GM18511 (cell line): ENCODE results near the gene VLDLR.

Experiments used
- ATAC-seq: cut with Tn5 transposase; IDR thresholded peaks from one replicate; pipeline ENCODE4 v1.9.1; 2021; ENCODE audit warnings: mild to moderate bottlenecking, moderate library complexity; ENCODE audit not compliant: unreplicated experiment

VLDLR gene

DNA sequence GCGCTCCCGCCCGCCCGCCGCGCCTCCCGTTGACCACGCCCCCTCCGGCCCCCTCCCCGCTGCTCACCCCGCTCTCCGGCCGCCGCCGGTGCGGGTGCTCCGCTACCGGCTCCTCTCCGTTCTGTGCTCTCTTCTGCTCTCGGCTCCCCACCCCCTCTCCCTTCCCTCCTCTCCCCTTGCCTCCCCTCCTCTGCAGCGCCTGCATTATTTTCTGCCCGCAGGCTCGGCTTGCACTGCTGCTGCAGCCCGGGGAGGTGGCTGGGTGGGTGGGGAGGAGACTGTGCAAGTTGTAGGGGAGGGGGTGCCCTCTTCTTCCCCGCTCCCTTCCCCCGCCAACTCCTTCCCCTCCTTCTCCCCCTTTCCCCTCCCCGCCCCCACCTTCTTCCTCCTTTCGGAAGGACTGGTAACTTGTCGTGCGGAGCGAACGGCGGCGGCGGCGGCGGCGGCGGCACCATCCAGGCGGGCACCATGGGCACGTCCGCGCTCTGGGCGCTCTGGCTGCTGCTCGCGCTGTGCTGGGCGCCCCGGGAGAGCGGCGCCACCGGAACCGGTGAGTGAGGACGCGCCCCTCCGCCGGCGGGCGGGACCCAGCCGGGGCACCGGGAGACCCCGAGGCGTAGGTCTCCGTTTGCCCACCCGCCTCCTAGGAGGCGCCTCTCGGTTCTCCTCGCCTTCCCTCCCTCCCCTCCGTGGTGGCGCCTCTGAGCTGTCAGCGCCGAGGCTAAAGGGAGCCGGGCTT, at the start of gene VLDLR:
VLDLR (plus strand) TSS at position 66 of the 739 bp plus-strand sequence; CDS start at position 469, 403 bp downstream.
- peak; percentile 44 for ATAC-seq

DNA sequence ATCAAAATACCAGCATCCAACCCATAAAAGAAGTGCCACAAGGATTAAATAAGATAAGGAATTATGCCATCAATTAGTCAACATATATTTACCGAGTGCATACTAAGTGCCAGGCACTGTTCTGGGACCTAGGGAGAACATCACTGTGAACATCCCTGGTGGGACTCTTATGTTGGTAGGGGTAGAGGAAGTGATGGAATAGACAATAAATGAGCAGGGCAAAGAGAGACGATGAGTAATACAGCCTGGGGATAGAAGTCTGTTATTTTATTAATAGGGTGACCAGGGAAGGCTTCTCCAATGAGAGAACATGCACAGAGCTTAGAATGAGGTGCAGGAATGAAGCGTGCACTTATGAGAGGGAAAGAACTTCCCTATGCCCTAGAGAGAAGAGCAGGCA, 47.4 kb upstream of the VLDLR start:
- ATAC-seq, result no peak

DNA sequence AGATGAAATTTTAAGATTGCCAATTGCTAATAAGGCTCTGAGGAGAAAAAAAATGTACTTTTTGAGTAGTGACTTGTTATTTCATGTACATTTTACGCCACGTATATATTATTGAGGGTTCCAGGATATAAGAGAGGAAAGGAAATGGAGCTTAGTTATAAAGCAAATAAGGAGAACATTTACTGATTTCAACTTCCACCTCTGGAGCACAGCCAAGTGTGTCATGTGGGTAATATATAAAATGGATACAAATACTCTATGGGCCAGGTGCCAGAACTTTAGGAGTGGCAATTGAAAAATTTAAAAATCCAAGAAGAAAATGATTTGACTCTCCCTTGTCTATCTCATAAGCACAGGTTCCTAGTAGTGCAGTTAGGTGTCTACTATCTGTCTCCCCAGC, 45.0 kb upstream of the VLDLR start:
- ATAC-seq, result no peak

DNA sequence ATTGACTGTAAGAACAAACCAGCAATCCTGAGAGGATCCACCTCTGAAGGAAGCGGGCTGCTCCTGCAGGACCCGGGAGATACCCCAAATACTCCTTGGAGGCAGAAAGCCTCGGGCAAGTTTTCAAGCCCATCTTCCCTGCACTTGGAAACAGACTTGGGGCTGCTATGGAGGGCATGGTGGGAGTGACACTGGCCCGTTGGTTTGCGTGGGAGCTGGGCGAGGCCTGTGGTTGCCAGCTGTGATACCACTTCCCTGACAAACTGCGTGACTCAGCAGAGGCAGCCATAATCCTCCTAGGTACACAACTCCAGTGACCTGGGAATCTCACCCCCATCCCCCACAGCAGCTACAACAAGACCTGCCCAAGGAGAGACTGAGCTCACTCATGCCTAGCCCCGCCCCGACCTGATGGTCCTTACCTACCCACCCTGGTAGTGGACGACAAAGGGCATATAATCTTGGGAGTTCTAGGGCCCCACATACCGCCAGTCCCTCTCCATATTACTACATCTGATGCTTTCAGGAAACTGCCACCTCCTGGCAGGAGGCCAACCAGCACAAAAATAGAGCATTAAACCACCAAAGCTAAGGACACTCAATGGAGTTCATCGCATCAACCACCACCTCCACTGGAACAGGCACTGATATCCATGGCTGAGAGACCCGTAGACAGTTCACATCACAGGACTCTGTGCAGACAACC, 38.1 kb upstream of the VLDLR start:
- no peak for ATAC-seq

DNA sequence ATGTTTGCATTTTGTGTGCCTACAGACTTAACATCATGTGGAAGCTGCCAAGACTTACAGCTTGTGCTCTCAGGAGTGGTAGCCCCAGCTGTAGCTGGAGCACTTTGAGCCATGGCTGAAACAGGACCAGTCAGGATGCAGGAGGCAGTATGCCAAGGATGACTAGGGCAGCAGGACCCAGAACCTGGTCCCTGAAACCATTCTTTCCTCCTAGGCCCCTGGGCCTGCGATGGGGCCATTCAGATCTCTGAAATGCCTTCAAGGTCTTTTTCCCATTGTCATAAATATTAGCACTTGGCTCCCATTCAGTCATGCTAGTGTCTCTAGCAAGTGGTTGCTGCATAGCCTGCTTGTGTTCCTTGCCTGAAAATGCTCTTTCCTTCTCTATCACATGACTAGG, 29.6 kb upstream of the VLDLR start:
- no peak for ATAC-seq

DNA sequence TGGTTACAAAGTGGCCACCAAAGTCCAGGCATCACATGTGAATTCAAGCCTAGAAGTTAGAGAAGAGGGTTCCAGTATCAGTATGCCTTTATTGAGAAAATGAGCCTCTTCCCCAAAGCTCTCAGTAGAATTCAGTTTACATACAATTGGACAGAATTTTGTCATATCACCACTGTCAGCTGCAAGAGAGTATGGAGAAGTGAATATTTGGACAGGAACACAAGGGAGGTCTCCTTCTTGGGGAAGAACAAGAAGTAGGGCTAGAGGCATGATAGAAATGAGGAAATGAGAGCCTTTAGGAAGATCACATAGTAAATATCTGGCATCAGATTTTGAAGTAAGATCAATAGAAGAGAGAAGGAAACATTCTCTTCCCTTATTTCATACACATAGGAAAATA, 27.8 kb upstream of the VLDLR start:
- ATAC-seq, result no peak

DNA sequence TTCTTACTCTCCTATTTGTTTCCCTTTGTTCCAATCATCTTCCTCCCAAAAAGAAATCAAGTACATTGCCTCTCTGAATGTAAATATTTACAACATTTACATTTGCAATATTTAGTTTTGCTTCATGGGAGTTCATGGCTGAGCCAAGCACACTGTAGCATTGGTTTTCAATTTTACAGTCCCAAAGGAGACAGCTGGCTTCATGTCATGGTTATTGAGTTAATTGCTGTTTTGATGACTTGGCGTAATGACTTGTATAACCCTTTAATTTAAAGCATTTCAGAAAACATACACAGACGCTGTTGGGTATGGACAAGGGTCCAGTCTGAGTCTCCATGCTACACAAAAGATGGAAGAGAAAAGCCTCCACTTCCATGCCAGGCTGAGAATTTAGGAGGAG, 25.6 kb upstream of the VLDLR start:
- no peak for ATAC-seq

DNA sequence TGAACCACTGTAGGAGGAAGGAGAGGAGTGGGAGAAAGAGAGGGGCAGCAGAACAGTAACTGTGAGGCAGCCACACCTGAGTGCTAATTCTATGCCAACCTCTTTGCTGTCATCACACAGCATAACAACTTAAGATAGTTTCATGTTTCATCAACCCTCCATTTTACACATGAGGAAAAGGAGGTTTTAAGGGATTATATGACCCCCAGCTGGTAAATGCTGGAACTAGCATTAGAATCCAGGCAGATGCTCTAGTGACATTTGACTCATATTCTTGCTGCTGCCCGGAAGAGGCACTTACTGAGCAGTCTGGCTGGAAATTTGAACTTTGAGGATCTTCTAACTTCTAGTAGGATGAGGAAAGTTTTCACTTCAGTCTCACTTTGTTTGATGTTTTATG, 24.1 kb upstream of the VLDLR start:
- ATAC-seq, result no peak

DNA sequence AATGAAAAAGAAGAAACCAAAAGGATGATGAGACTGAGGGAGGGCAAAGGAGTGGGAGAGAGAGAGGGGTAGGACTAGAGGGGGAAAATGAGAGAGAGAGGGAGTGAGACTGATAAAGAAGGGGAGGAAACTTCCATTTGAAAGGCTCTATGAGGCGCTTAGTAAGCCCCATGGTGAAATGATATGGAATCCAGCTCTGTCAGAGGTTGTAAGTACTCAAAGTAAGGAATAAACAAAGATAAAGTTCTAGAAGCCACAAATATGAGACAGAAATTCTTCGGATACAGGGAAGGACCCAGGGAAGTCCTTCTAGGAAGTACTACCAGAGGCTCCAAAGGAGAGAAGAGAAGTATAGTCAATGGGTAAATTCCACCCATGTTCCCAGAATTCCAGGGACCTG, 21.7 kb upstream of the VLDLR start:
- ATAC-seq, result no peak

DNA sequence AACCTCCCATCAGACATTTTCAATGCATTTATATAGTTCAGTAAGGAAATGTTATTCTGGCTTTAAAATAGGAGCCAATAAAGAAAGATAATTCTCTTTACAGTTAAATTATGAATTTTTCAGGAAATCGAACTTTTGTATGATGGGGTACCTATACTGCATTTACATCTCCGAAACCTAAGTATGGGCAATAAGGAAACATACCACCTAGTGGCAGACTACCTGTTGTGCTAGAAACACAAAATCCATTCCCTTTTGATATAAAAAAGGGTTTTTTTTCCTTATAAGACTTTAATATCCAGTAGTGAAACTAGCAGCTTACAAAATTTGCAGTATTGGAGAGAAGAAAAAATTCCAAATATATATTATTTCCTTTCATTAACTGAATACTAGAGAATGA, 21.3 kb upstream of the VLDLR start:
- ATAC-seq, result no peak

DNA sequence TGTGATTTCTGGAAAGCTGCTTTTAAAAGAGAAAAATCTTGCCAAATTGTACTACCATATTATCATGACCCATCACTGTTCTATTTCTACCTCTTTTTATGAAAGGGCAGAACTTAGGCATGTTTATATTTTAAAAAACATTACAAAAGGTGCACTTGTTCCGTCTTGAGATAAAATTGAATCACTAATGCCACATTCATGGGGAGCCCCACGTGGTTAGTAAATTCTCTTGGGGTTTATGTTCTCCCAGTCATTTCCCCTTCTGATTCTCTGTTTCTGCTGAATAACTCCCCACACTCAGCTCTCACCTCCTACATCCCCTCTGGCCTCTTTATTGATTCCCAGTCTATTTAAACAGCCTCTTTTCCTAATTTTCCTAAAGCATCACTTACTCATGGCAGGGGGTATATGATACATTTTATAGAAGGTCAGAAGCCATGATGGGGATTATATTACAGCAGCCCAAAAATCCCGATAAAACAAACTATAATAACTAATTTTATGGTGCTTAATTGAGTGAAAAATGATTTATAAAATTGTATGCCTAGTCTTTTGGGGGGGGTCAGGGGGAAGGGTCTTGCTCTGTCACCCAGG, 19.7 kb upstream of the VLDLR start:
- ATAC-seq, result peak; percentile 64

DNA sequence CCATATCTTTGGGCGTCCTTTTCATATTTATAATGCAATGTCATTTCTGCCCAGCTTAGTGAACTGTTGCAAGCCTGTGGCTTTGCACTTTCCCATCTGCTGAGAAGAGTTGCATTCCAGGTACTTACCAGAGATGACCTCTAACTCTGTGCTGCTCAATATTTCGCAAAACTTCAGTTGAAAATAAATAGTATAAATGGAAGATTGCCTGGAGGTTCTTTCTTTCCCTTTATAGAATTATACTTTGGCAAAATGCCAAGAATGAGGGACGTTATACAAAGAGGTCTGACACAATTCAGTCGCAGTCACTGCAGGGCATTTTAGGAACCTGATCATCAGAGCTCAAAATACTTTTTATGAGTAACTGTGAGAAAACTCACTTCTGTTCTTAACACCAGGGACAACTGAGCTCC, 18.9 kb upstream of the VLDLR start:
- peak; percentile 60 for ATAC-seq

DNA sequence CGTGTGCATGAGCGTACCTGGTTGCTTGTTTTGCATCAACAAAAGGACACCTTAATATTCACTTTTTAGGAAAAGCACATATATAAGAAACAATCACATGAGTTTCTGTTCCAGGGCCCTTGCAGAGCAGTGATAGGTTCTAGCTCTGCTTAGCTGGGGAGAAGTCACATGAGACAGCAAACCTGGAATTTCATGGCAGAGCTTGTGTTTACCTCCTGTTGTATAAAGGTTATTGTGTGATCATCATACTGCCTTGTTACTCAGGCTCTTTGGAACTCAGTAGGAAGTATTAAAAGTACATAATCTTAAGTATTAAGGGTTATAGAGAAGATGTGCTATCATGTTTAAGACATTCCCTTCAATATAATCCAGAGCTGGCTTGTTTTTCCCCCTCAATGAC, 18.0 kb upstream of the VLDLR start:
- ATAC-seq, result no peak

DNA sequence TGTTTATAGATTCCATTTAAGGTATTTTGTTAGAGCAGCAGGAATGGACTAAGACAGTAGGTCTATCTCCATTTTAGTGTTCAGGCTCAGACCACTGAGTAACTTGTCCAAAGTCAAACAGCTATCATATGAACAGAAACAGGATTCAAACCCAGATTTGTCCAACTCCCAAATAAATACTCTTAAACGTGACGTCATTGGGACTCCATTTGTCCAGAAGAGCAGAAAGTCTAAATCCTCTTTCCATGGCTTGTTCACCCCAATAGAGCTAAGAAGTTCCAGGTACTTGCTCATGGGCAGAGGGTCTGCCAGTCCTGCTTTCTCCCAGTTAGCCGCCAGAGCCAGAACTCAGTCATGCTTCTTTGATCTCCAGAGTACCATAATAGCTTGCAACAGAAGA, 16.3 kb upstream of the VLDLR start:
- ATAC-seq, result no peak

DNA sequence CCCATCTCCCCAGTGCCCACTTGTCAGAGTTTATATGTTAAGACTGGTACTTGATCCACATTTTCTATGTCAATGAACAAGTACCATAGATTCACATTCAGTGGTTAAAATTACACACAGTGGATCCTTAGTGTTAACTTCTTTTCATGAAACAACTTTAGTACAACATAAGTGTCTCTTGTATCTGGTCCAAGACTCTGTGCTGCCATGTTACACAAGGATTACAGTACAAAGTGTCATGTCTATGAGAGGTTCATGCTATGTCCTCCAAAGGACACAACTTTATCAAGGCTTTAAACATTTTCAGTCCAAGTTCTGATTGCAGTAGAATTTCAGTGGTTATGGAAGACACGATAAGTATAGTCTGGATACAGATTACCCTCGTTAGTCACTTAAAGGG, 13.3 kb upstream of the VLDLR start:
- no peak for ATAC-seq

DNA sequence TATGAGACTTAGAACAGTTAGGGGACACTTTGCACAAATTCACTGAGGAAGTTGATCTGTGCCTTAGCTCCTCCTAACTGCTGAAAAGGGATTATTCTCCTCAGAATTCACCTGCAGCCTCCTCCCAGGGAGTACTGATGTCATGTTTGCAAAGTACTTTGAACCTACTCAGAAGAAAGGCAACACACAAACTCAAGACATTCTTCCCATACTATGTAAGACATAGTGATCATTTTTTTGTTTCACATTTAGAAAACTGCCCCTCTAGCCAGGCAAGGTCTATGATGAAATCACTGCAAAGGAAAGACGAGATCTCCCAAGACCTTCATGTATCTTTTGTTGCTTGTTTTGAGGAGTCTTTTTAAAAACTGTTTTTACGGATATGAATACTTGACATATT, 10.6 kb upstream of the VLDLR start:
- no peak for ATAC-seq

DNA sequence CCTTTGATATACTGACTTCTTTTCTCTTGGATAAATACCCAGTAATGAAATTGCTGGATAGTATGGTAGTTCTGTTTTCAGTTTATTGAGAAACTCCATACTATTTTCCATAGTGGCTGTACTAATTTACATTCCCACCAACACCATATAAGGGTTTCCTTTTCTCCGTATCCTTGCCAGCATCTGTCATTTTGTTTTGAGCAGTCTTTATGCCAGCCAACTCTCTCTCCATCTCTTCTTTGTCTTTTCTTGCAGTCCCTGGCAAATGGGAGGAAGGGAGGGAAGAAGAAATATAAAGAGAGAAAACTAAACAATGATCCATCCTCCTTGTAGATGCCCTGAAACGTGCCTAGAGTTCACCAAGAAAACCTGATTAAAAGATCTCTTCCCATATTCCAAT, 9.6 kb upstream of the VLDLR start:
- no peak for ATAC-seq

DNA sequence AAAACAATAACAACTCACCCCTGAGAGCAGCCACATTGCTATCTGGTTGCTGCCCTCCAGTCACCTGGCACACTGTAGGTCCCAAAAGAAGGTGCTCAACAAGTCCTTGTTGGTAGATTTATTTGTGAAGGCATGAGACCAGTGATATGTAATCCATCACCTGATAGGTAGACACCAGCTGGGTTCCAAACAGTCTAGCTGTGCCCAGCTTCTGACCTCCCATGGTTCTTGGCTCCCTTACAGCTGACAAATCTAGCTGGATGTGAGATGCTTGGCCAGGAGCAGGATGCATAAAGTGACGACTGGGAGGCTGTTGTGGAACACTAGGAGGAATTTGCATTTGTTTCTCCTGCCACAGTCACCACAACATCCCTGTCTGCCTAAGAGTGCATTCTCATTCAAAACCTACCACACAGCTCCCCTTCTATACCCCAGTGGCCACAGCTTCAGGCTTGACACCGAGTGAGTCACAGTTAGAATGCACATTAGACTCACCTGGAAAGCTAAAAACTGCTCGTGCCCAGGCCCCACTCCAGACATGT, 7.8 kb upstream of the VLDLR start:
- no peak for ATAC-seq

DNA sequence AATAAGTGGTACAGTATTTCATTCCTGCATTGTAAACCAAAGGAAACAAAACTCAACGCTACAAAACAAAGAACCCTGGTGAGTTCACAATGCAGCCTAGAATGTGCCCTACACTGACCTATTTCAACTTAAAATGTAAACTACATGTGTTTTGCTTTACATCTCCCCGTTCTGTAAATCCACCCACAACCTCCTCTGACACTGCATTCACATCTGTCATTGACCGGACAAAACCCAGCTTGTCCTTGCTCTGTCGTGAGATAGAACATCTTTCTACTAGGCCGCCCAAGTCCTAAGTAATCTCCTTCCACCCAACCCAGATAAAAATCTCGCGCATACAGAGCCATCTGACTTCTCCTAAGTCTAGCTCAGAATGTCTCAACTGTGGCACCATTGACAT, 6.1 kb upstream of the VLDLR start:
- no peak for ATAC-seq

DNA sequence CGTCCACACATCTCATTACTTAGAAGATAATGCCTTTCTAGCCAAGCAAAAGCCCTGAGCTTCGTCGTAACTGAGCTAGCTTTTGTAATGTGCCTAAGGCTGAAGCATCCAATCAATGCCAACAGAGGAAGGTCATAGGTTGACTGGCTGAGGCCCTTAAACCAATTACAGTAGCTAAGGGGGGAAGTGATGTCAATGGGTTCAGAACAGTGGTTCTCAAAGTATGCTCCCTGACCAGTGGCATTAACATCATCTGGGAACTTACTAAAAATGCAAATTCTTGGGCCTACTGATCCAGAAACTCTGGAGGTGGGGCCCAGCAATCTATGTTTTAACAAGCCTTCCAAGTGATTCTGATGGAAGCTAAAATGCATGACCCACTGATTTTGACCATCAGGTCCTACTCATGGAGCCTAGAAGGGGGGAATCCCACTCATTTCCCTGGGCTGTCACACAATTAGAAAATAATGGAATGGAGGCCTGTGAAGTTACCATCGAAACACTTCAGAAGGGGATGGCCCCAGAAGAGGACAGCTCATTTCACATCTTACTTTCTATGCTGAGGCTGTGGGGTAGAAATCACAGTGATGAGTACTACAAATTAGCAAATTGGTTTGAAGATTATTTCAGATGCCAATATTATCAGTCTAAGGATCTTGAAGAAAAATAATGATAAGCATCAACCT, 4.8 kb upstream of the VLDLR start:
- ATAC-seq, result peak; percentile 22

DNA sequence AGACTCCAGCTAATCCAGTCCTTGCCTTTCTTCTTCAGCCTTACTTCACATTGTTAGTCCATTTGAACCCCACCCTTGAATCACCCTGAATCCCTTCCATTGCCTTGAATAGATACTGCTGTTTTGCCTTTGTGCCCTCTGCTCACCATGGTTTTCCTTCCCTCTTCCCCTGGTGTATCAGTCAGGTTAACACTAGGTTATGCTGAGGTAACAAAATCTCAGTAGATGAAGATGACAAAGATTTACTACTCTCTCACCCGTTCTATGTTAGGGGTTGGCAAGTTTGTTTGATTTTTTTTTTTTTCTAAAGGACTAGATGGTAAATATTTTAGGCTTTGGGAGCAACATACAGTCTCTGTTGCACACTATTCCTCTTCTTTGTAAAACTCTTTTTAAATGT, 3.3 kb upstream of the VLDLR start:
- no peak for ATAC-seq
